HG03025 (cell line): ENCODE results near the gene ZDHHC23.

Experiments
- ATAC-seq: cut with Tn5 transposase; IDR thresholded peaks from one replicate; pipeline ENCODE4 v1.9.1; 2021; ENCODE audit warnings: mild to moderate bottlenecking, moderate library complexity; ENCODE audit not compliant: unreplicated experiment, low FRiP score

The ZDHHC23 gene

GRCh38 chr3:114005481-114005880, 57.7 kb downstream of the ZDHHC23 start:
- peak; percentile 93 for ATAC-seq

GRCh38 chr3:114011059-114011797, 63.4 kb downstream of the ZDHHC23 start:
- peak; percentile 68 for ATAC-seq
